ENCODE data around the gene ANKHD1.

The ANKHD1 gene

GRCh38 chr5:140362875-140363630, 38.6 kb upstream of the ANKHD1 start:
- no peak overlapping the region for H3K27ac ChIP-seq (replicated peaks)

GRCh38 chr5:140363631-140364471, 37.8 kb upstream of the ANKHD1 start:
- H3K27me3 ChIP-seq (ENCODE audit: insufficient read depth, poor library complexity, severe bottlenecking), result no peaks in the 10 kb centered on the region
- no peak for TF ChIP-seq POLR2AphosphoS5 (IDR thresholded peaks at IDR 0.05; ENCODE audit: low read depth)
- no peak for TF ChIP-seq GABPA (IDR thresholded peaks at IDR 0.05; ENCODE audit: low read depth)
- TF ChIP-seq, protein P1, sequence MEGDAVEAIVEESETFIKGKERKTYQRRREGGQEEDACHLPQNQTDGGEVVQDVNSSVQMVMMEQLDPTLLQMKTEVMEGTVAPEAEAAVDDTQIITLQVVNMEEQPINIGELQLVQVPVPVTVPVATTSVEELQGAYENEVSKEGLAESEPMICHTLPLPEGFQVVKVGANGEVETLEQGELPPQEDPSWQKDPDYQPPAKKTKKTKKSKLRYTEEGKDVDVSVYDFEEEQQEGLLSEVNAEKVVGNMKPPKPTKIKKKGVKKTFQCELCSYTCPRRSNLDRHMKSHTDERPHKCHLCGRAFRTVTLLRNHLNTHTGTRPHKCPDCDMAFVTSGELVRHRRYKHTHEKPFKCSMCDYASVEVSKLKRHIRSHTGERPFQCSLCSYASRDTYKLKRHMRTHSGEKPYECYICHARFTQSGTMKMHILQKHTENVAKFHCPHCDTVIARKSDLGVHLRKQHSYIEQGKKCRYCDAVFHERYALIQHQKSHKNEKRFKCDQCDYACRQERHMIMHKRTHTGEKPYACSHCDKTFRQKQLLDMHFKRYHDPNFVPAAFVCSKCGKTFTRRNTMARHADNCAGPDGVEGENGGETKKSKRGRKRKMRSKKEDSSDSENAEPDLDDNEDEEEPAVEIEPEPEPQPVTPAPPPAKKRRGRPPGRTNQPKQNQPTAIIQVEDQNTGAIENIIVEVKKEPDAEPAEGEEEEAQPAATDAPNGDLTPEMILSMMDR (IDR thresholded peaks at IDR 0.05; ENCODE audit: insufficient read depth, low read length), result no peak
- TF ChIP-seq REST (IDR thresholded peaks at IDR 0.05; ENCODE audit: insufficient replicate concordance, low read depth), result no peak
- no peak for TF ChIP-seq SPI1 (IDR thresholded peaks at IDR 0.05; ENCODE audit: borderline replicate concordance, low read depth)
- DNase-seq (ENCODE audit: low read depth in 1 of 2, low spot score in 1 of 2), result no peak
- no peak overlapping the region for H3K4me3 ChIP-seq (replicated peaks; ENCODE audit: insufficient read depth, low read length)
- no peak overlapping the region for H3K27ac ChIP-seq (replicated peaks)

More at GRCh38 chr5:140362875-140363630, 38.6 kb upstream of the ANKHD1 start:
- DNase-seq (ENCODE audit: low read depth in 1 of 2, low spot score in 1 of 2), result peak; percentile 69 to 83
- TF ChIP-seq POLR2AphosphoS5 (IDR thresholded peaks at IDR 0.05; ENCODE audit: low read depth), result no peak
- TF ChIP-seq SPI1 (IDR thresholded peaks at IDR 0.05; ENCODE audit: borderline replicate concordance, low read depth), result peak; percentile 7; the same call in 1 of the 2 replicates
- TF ChIP-seq, protein P1 (IDR thresholded peaks at IDR 0.05; ENCODE audit: insufficient read depth, low read length), result peak; percentile 95
- H3K4me3 ChIP-seq (replicated peaks; ENCODE audit: insufficient read depth, low read length), result no peak overlapping the region; the same call in 1 of the 2 replicates
- H3K27me3 ChIP-seq (ENCODE audit: insufficient read depth, poor library complexity, severe bottlenecking), result no peaks in the 10 kb centered on the region

- H3K27ac ChIP-seq (replicated peaks), result no peak overlapping the region
- H3K27me3 ChIP-seq (ENCODE audit: insufficient read depth, poor library complexity, severe bottlenecking), result no peaks in the 10 kb centered on the region
- no peak for DNase-seq (ENCODE audit: low read depth in 1 of 2, low spot score in 1 of 2)
- H3K4me3 ChIP-seq (replicated peaks; ENCODE audit: insufficient read depth, low read length), result no peak overlapping the region
- TF ChIP-seq REST (IDR thresholded peaks at IDR 0.05; ENCODE audit: insufficient replicate concordance, low read depth) (no peak), GABPA (IDR thresholded peaks at IDR 0.05; ENCODE audit: low read depth) (no peak), SPI1 (IDR thresholded peaks at IDR 0.05; ENCODE audit: borderline replicate concordance, low read depth) (no peak), POLR2AphosphoS5 (IDR thresholded peaks at IDR 0.05; ENCODE audit: low read depth) (no peak)
- TF ChIP-seq, protein P1 (IDR thresholded peaks at IDR 0.05; ENCODE audit: insufficient read depth, low read length), result no peak
These were observed 37.2 kb upstream of the ANKHD1 start for GRCh38 chr5:140364472-140364765.
